ENCODE results near the gene ROR2. TPM values are rescaled to one million over a fixed set of nuclear protein-coding genes. Genes with fewer than 3 reads are reported as not detected.

ROR2 gene
- total RNA-seq, 6 experiments from 2014 or later = 0.09 TPM; not detected in 5

DNA sequence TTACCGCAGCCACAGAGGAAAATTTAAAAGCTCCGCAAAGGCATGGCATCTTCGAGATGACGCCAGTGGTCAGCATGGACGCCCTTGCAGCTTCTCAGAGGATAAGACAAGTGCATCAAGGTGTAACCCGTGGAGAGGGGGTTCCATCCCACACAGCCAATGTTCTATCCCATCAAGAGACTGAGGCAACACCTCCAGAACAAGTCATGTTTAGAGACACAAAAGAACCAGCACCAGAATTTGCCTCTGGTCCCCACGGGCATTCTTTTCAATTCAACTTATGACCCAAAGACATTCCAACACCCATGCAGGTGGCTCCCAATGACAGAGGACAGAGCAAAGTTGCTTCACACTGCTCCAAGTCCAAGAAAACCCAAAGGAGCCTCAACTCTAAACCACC lies 20.7 kb downstream of the ROR2 start:
- DNase-seq = no peak
- Mint-ChIP-seq H3K4me3 (no peak overlapping the region), H3K9me3 (peaks cover 45% of the 10 kb centered on the region), H3K4me1 (ENCODE audit: low read depth) (peaks cover 10% of the 10 kb centered on the region), H3K27me3 (ENCODE audit: insufficient read depth) (peaks cover 9% of the 10 kb centered on the region), H3K36me3 (ENCODE audit: low read depth) (peaks cover 27% of the 10 kb centered on the region), H3K27ac (no peak overlapping the region)
- TF ChIP-seq, protein P1, sequence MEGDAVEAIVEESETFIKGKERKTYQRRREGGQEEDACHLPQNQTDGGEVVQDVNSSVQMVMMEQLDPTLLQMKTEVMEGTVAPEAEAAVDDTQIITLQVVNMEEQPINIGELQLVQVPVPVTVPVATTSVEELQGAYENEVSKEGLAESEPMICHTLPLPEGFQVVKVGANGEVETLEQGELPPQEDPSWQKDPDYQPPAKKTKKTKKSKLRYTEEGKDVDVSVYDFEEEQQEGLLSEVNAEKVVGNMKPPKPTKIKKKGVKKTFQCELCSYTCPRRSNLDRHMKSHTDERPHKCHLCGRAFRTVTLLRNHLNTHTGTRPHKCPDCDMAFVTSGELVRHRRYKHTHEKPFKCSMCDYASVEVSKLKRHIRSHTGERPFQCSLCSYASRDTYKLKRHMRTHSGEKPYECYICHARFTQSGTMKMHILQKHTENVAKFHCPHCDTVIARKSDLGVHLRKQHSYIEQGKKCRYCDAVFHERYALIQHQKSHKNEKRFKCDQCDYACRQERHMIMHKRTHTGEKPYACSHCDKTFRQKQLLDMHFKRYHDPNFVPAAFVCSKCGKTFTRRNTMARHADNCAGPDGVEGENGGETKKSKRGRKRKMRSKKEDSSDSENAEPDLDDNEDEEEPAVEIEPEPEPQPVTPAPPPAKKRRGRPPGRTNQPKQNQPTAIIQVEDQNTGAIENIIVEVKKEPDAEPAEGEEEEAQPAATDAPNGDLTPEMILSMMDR (IDR thresholded peaks at IDR 0.05) = no peak

DNA sequence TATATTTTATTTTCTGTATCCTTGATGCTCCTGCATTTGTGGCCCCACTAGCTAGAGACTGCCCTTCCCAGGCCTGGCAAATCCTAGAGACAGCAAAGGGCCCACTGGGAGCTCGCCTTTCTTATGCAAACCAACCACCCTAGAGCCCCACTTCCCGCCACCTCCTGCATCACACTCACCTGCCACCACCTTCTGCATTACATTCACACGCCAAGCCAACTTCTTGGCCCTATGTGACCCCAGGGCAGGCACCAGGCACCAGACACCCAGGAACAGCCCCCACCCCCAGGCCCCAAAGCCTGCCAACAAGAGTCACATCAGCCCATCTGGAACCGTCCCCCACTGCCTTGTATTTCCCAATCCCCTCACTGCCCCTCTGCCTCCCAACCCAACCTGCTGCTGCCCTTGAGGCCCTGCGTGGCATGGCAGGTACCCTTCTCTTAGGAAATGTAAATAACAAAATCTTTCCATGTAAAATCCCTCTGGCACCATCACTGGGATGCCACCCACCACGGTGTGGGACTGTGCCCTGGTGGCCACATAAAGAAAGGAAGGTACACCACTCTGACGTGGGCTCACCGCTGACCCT lies 22.0 kb downstream of the ROR2 start:
- DNase-seq = no peak
- TF ChIP-seq, protein P1 (IDR thresholded peaks at IDR 0.05) = no peak
- H3K9me3 Mint-ChIP-seq = peaks cover 45% of the 10 kb centered on the region
- H3K4me1 Mint-ChIP-seq (ENCODE audit: low read depth) = no peaks in the 10 kb centered on the region
- peaks cover 13% of the 10 kb centered on the region for H3K27me3 Mint-ChIP-seq (ENCODE audit: insufficient read depth)
- no peak overlapping the region for H3K4me3 Mint-ChIP-seq
- no peak overlapping the region for H3K27ac Mint-ChIP-seq
- H3K36me3 Mint-ChIP-seq (ENCODE audit: low read depth) = peaks cover 27% of the 10 kb centered on the region

- H3K9me3 Mint-ChIP-seq = peaks cover 12% of the 10 kb centered on the region
- H3K4me3 Mint-ChIP-seq = no peak overlapping the region
- peaks cover 29% of the 10 kb centered on the region for H3K27me3 Mint-ChIP-seq (ENCODE audit: insufficient read depth)
- TF ChIP-seq, protein P1 (IDR thresholded peaks at IDR 0.05) = no peak
- peaks cover 4% of the 10 kb centered on the region; the same call in 1 of the 2 replicates for H3K36me3 Mint-ChIP-seq (ENCODE audit: low read depth)
- H3K4me1 Mint-ChIP-seq (ENCODE audit: low read depth) = no peaks in the 10 kb centered on the region
- no peak for DNase-seq
- no peak overlapping the region for H3K27ac Mint-ChIP-seq
Observed at GRCh38 chr9:91924090-91924489, 25.9 kb downstream of the ROR2 start.

GRCh38 chr9:91923145-91923544 lies 26.9 kb downstream of the ROR2 start:
- peaks cover 30% of the 10 kb centered on the region for H3K27me3 Mint-ChIP-seq (ENCODE audit: insufficient read depth)
- no peaks in the 10 kb centered on the region for H3K4me1 Mint-ChIP-seq (ENCODE audit: low read depth)
- no peak overlapping the region for H3K4me3 Mint-ChIP-seq
- TF ChIP-seq, protein P1 (IDR thresholded peaks at IDR 0.05) = no peak
- peaks cover 5% of the 10 kb centered on the region for H3K9me3 Mint-ChIP-seq
- no peak overlapping the region for H3K27ac Mint-ChIP-seq
- DNase-seq = no peak
- H3K36me3 Mint-ChIP-seq (ENCODE audit: low read depth) = no peaks in the 10 kb centered on the region

GRCh38 chr9:91921371-91921770 lies 28.7 kb downstream of the ROR2 start:
- Mint-ChIP-seq H3K27me3 (ENCODE audit: insufficient read depth) (peaks cover 26% of the 10 kb centered on the region), H3K36me3 (ENCODE audit: low read depth) (no peaks in the 10 kb centered on the region), H3K9me3 (no peaks in the 10 kb centered on the region), H3K27ac (no peak overlapping the region), H3K4me1 (ENCODE audit: low read depth) (no peaks in the 10 kb centered on the region), H3K4me3 (no peak overlapping the region)
- DNase-seq = no peak
- TF ChIP-seq, protein P1 (IDR thresholded peaks at IDR 0.05) = no peak

All from HFFc6 (cell line).